Measurements from ENCODE around the gene GUCA2B.

Gene GUCA2B

DNA sequence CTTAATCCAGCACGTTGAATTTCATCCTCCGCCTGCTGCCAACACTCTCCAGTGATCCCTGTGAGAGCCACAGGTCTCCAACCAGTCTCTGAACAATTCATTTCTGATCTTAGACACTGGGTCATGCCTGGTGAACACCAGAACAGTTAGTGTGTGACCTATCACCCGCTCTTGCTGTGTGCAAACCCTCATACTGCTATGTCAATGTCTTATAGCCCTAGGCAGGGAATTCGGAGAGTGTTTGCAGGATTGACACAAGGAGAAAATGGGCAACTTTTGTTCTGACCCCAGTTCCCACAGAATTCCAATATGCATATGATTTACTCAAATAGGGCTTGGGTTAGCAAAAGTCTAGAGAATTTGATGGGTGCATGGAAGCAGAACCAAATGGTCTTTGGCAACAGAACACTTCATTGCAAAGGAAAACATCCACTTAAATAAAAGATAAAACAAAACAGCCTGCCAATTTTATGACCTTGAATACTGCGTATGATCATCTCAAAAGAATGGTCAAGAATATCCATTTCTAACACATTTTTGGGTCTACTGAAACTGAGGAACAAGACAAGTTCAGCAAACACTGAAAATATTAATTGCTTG is 23.0 kb upstream of the GUCA2B start:
- no peak for DNase-seq
- H3K27me3 ChIP-seq, result no peaks in the 10 kb centered on the region
- H3K9me3 ChIP-seq, result no peaks in the 10 kb centered on the region
- H3K4me3 ChIP-seq (ENCODE audit: low read depth, low read length), result no peak overlapping the region
- TF ChIP-seq, protein P1, sequence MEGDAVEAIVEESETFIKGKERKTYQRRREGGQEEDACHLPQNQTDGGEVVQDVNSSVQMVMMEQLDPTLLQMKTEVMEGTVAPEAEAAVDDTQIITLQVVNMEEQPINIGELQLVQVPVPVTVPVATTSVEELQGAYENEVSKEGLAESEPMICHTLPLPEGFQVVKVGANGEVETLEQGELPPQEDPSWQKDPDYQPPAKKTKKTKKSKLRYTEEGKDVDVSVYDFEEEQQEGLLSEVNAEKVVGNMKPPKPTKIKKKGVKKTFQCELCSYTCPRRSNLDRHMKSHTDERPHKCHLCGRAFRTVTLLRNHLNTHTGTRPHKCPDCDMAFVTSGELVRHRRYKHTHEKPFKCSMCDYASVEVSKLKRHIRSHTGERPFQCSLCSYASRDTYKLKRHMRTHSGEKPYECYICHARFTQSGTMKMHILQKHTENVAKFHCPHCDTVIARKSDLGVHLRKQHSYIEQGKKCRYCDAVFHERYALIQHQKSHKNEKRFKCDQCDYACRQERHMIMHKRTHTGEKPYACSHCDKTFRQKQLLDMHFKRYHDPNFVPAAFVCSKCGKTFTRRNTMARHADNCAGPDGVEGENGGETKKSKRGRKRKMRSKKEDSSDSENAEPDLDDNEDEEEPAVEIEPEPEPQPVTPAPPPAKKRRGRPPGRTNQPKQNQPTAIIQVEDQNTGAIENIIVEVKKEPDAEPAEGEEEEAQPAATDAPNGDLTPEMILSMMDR (IDR thresholded peaks at IDR 0.05; ENCODE audit: low read depth, low read length), result no peak
- no peaks in the 10 kb centered on the region for H3K4me1 ChIP-seq
- no peaks in the 10 kb centered on the region for H3K36me3 ChIP-seq

DNA sequence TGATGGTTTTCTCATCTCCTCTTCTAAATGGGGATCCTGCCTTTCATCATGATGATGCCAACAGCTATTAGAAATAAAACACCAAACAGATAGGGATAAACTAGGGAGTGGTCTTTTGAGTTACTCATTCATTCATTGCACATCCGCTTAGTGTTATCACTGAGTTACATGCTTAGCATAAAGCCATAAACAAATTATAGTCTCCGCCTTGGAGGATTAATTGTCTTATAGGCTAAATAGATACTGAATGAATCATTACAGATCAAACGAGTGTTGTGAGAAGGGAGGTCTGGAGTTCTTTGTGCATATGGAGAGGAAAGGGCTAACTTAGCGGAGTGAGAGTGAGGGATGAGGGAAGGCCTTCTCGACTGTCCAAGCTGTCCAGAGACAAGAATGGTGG is 19.8 kb upstream of the GUCA2B start:
- TF ChIP-seq, protein P1 (IDR thresholded peaks at IDR 0.05; ENCODE audit: low read depth, low read length), result no peak
- Histone ChIP-seq H3K4me3 (ENCODE audit: low read depth, low read length) (no peak overlapping the region), H3K9me3 (no peaks in the 10 kb centered on the region), H3K36me3 (no peaks in the 10 kb centered on the region), H3K27me3 (no peaks in the 10 kb centered on the region), H3K4me1 (no peaks in the 10 kb centered on the region)
- no peak for DNase-seq

DNA sequence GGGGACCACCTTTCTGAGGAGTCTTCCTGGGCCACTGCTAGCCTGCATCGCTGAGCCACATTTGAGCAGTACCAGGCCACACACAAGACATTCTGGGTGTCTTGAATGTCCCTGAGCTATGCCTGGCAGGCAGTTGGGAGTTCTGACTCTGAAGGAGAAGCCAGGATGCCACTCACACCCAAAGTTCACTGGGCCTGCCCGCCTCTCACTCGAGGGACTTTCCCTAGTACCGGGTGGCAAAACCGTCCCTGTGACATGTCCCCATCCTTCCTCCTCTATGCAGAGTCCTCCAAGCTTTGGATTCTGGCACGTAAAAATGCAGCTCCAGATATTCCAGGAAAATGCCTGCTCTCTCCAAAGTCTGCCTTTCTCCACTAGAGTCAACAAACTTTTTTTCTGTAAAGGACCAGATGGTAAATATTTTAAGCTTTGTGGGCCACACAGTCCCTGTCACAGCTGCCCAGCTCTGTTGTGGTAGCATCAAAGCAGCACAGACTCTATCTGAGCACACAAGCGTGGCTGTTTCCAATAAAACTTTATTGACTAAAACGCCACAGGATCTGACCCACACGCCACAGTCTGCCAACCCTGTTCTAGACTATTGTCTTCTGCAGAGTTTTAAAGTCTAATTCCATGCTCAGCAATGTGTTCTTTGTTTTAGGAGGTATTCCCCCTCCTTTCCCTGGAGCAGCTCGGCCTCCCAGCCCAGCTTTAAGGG is 19.2 kb upstream of the GUCA2B start:
- H3K36me3 ChIP-seq, result no peaks in the 10 kb centered on the region
- TF ChIP-seq, protein P1 (IDR thresholded peaks at IDR 0.05; ENCODE audit: low read depth, low read length), result no peak
- DNase-seq, result no peak
- no peaks in the 10 kb centered on the region for H3K4me1 ChIP-seq
- H3K4me3 ChIP-seq (ENCODE audit: low read depth, low read length), result no peak overlapping the region
- no peaks in the 10 kb centered on the region for H3K9me3 ChIP-seq
- H3K27me3 ChIP-seq, result no peaks in the 10 kb centered on the region

DNA sequence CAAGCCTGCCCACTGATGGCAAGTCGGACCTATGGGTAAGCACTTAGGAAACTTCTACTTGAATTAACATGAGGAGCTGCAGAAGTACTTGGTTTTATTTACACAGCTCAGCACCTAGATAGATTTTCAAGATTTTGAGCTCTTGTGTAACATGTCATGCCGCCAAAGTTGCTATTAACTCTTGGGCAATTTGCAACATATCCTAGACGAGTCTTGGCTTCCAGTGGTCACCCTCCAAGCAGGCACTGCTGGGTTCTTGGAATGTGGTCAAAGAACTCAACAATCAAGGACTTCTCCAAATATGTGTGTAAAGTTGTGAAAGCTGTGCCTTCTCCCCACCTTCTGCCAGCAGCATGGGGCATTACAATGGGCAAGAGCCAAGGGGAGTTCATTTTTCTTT is 17.8 kb upstream of the GUCA2B start:
- no peaks in the 10 kb centered on the region for H3K36me3 ChIP-seq
- DNase-seq, result no peak
- no peaks in the 10 kb centered on the region for H3K9me3 ChIP-seq
- no peaks in the 10 kb centered on the region for H3K27me3 ChIP-seq
- H3K4me1 ChIP-seq, result no peaks in the 10 kb centered on the region
- H3K4me3 ChIP-seq (ENCODE audit: low read depth, low read length), result no peak overlapping the region
- TF ChIP-seq, protein P1 (IDR thresholded peaks at IDR 0.05; ENCODE audit: low read depth, low read length), result no peak

DNA sequence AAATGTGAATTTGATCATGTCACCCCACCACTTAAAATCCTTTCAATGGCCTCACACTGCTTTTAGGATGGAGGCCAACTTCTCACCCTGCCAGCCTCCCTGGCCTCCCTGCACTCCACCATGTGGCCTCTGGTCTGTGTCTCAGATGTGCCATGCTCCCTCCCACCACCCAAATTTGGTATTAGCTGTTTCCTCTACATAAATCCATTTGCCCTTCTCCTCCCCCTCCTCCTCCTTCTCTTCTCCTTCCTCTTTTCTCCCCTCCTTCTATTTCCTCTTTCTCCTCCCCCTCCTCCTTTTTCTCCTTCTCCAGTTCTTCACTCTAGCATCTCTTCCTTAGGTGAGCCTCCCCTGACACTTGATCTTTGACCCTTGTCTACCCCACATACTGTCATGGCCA is 16.7 kb upstream of the GUCA2B start:
- Histone ChIP-seq H3K36me3 (no peaks in the 10 kb centered on the region), H3K4me1 (no peaks in the 10 kb centered on the region), H3K27me3 (no peaks in the 10 kb centered on the region), H3K9me3 (no peaks in the 10 kb centered on the region), H3K4me3 (ENCODE audit: low read depth, low read length) (no peak overlapping the region)
- no peak for DNase-seq
- TF ChIP-seq, protein P1 (IDR thresholded peaks at IDR 0.05; ENCODE audit: low read depth, low read length), result no peak

DNA sequence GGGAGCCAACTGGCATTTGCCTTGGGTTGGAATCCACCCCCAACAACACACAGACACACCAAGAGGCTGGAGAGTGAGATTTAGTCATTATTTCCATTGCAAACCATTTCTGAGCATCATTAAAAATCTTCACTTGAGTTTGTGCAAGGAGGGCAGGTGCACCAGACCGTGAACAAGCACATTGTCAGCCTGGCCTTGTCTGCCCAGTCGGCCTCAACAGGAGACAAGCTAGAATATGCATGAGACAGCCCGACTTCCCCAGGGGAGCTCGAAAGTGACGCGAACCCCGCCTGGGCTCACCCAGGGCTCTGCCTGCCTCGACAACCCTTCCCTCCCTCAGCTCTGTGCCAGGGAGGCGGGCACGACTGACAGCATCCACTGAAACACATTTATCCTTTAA is 15.4 kb upstream of the GUCA2B start:
- Histone ChIP-seq H3K36me3 (no peaks in the 10 kb centered on the region), H3K9me3 (no peaks in the 10 kb centered on the region), H3K4me1 (no peaks in the 10 kb centered on the region), H3K27me3 (no peaks in the 10 kb centered on the region), H3K4me3 (ENCODE audit: low read depth, low read length) (no peak overlapping the region)
- DNase-seq, result no peak
- TF ChIP-seq, protein P1 (IDR thresholded peaks at IDR 0.05; ENCODE audit: low read depth, low read length), result no peak

Data from BE2C (cell line).